Glomerular visceral epithelial cell (primary cell): Measurements from ENCODE around the gene ENKUR.
"Not testable (repeated sequence)": the region's sequence is repeated elsewhere in the genome, so short reads cannot be mapped to it uniquely, and the experiment has no call there.

Experiments used
- DNase-seq: peaks from one replicate; pipeline ENCODE4 v3.0.0-alpha.2; 2016; ENCODE audit errors: extremely low spot score

ENKUR gene

DNA sequence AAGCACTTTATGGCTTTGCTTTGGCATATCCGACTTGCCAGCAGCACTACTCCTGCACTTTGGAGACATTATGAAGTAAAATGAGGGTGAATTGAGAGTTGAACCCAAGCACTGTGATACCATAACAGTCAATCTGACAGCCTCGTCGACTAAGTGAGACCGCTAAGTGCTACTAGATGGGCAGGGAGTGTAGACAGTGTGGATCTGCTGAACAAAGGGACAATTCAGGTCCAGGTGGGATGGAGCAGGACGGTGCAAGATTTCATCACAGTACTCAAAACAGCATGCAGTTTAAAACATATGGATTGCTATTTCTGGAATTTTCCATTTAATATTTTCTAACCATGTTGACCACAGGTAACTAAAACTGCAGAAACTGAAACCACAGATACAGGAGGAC lies 42.8 kb downstream of the ENKUR start:
- DNase-seq, result no peak

- no peak for DNase-seq
Observed at GRCh38 chr10:24971374-24971773, 44.6 kb downstream of the ENKUR start.

- no peak for DNase-seq
Observed at GRCh38 chr10:24969841-24970281, 46.1 kb downstream of the ENKUR start.

DNA sequence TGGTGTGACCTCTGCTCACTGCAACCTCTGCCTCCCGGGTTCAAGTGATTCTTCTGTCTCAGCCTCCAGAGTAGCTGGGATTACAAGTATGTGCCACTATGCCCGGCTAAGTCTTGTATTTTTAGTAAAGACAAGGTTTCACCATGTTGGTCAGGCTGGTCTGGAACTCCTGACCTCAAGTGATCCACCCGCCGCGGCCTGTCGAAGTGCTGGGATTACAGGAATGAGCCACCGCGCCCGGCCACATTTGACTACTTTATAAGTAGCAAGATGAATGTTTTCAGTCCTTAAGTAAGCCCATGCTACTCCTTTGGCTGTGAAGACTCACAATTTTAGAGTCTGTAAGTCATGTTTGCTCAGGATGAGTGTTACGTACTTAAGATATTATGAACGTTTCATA lies 47.0 kb downstream of the ENKUR start:
- DNase-seq, result not testable (repeated sequence)

DNA sequence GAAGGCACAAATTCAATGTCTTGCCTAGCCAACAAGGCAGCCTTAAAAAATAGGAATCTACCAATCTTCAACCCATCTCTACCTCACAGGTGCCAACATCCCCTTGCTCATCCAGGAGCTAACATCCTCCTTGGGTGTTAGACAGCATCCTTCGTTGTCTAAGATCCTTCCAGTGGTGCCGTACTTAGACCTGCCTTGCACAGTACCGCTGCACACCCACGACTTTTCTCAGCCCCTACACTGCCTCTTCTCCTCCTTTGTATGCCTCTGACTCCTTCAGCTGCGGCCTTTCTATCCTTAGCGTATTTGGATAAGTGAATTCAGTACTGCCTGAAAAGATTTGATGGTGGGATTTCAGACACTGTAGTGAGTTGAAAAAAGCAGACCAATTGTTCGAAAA lies 47.6 kb downstream of the ENKUR start:
- DNase-seq, result no peak

GRCh38 chr10:24966962-24967481 lies 48.9 kb downstream of the ENKUR start:
- no peak for DNase-seq

DNA sequence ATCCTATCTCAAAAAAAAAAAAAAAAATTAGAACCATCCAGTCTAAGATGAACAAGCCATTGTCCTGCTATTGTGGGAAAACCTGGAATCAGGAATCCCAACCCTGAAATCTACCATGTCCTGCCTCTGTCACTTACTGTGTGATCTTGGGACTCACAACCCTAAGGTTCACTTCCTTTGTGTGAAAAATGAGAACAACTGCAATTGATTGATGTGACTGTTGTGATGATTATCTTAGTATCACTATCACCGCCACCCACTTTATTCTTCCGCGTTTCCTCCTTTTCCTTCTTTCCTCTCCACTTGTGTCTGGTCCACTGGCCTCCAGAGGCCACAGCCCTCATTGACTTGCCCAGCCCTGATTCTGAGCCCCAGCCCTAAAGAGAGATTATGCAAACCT lies 50.9 kb downstream of the ENKUR start:
- no peak for DNase-seq

GRCh38 chr10:24963521-24964041 lies 52.4 kb downstream of the ENKUR start:
- DNase-seq, result peak; percentile 57

GRCh38 chr10:24962995-24963394 lies 53.0 kb downstream of the ENKUR start:
- peak; percentile 74 for DNase-seq

- DNase-seq, result no peak
Observed at GRCh38 chr10:24961582-24961981, 54.4 kb downstream of the ENKUR start.

- no peak for DNase-seq
Observed at GRCh38 chr10:24959382-24959730, 56.6 kb downstream of the ENKUR start.

- DNase-seq, result no peak
Observed at GRCh38 chr10:24958721-24959381, 57.1 kb downstream of the ENKUR start.

GRCh38 chr10:24958091-24958720 lies 57.8 kb downstream of the ENKUR start:
- peak; percentile 49 for DNase-seq

DNA sequence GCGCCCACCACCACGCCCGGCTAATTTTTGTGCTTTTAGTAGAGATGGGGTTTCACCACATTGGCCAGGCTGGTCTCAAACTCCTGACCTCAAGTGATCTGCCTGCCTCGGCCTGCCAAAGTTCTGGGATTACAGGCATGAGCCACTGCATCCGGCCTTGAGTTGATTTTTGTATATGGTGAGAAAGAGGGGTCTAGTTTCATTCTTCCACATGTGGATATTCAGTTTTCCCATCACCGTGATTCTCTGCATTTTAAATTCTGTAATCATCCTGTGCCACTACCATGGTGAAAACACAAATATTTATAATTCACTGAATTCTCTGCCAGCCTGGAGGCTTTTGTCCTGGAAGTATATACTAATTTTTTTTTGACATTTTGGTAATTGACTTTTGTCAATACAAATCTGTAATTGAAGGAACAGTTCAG lies 58.3 kb downstream of the ENKUR start:
- not testable (repeated sequence) for DNase-seq

DNA sequence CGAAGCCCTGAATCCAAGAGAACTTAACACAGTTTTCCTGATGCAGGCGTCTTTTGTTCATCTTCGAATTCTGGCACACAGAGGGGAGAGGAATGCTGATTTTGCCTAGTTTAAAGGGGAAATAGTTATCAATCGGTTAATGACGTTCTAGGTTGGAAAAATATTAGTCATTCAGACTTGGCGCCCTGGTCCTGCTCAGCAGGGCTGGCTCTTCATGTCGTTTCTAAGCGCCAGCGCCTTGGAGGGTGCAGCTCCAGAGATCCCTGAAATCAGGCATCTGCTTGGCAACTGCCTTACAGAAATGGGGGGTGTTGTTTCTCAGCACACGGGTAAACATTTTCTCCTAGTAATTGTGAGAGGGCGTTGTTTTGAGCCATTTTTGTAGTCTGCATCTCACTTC lies 62.3 kb downstream of the ENKUR start:
- no peak for DNase-seq

GRCh38 chr10:24952707-24953645 lies 63.0 kb downstream of the ENKUR start:
- peak; percentile 6 for DNase-seq

GRCh38 chr10:24952143-24952706 lies 63.7 kb downstream of the ENKUR start, which contains the start of gene PRTFDC1:
Gene PRTFDC1, minus strand, starts transcription at chr10:24952606. Its CDS starts 31 bp downstream, at chr10:24952575.
- DNase-seq, result peak; percentile 9

DNA sequence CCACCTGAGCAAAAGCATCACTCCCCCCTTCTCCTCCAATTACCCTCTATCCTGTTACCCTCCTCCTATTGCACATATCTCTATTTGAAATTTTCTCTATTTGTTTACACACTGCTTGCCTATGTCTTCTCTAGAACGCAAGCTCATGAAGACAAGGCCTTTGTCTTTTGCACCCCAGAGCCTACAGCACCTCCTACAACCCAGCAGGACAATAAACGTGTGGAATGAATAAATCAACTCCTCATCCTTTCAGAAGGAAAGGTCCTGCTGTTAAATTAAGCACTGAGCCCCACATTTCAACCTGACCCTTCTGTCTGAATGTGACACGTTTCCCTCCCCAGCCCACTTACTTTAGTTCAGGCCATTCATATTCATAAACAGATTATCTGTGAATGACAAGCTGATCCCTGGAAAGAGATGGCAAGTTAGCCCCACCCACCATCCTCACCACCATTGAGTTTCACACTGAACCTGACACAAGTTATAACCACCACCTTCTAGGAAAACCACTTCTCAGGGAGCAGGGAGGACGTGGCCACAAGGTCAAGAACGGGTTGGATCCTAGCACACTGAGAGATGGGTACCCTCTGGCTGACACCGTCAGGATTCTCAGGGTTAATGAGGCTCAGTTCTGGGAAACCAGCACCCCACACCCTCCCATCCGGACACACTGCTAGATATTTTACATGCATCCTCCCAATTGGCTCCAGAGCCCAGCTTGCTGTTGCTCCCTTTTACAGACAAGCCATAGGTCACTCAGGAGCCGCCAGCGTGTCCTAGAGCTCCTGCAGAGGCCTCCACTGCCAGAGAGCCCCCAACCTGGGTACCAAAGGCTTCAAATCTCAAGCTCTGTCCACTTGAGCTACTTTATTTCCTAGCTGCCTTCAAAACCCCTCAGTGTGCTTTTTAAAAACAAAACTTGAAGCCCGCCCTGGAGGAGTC lies 64.5 kb downstream of the ENKUR start:
- no peak for DNase-seq

- DNase-seq, result no peak
Observed at GRCh38 chr10:24950439-24950838, 65.5 kb downstream of the ENKUR start.

DNA sequence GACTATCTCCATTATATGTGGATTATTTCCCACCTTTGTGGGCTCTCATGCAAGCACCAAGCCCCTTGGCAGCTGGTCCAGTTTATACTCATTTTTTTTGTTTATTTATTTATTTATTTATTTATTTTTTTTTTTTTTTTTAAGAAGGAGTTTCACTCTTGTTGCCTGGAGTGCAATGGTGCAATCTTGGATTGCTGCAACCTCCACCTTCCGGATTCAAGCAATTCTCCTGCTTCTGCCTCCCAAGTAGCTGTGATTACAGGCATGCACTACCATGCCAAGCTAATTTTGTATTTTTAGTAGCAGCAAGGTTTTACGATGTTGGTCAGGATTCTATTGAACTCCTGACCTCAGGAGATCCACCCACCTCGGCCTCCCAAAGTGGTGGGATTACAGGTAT lies 66.3 kb downstream of the ENKUR start:
- no peak for DNase-seq
